ENCODE data around the gene TMPRSS7.
A peak's percentile ranks its signal among the peaks of the same experiment; 100 is the strongest.
"Not testable (repeated sequence)": the region's sequence is repeated elsewhere in the genome, so short reads cannot be mapped to it uniquely, and the experiment has no call there.

The TMPRSS7 gene

DNA sequence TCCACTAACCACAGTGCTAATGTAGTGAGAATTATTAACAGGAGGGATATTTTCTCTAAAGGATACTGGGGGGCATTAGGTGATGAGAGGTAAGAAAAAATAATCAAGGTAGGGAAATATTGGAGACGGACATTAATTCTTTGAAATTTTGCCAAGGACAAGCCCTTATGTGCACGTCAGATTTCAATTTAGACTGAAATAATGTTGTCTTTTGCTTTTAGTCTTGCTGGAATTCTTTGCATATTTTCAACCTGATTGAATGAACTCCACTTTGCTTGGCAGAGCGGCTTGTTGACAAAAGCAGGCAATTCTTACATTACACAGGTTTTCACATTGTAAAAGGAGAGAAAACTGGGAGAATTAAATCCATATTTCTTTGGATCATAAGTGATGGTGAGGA lies 26.6 kb downstream of the TMPRSS7 start:
- peak; percentile 68 for DNase-seq

DNA sequence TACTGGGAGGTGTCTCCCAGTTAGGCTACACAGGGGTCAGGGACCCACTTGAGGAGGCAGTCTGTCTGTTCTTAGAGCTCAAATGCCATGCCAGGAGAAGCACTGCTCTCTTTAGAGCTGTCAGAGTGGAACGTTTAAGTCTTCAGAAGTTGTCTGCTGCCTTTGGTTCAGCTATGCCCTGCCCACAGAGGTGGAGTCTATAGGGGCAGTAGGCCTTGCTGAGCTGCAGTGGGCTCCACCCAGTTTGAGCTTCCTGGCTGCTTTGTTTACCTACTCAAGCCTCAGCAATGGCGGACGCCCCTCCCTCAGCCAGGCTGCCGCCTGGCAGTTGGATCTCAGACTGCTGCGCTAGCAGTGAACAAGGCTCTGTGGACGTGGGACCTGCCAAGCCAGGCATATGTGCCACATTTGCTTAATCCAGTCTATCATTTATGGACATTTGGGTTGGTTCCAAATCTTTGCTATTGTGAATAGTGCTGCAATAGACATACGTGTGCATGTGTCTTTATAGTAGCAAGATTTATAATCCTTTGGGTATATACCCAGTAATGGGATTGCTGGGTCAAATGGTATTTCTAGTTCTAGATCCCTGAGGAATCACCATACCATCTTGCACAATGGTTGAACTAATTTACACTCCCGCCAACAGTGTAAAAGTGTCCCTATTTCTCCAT lies 38.0 kb downstream of the TMPRSS7 start:
- not testable (repeated sequence) for DNase-seq

DNA sequence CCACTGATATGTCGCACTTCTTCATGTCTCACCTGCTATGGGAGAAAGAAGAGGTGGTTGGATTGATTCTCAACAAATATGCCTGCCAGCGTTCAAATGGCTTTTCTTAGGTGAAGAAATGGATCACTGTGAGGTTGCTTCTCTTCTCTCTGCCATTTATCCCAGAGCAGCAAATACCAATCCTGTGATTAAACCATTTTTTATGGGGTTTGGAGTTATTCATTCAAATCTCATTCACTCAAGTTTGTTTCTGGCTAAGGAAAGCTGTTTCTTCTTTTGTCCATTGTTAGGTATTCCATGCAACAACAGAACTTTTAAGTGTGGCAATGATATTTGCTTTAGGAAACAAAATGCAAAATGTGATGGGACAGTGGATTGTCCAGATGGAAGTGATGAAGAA lies 39.5 kb downstream of the TMPRSS7 start:
- no peak for DNase-seq

DNA sequence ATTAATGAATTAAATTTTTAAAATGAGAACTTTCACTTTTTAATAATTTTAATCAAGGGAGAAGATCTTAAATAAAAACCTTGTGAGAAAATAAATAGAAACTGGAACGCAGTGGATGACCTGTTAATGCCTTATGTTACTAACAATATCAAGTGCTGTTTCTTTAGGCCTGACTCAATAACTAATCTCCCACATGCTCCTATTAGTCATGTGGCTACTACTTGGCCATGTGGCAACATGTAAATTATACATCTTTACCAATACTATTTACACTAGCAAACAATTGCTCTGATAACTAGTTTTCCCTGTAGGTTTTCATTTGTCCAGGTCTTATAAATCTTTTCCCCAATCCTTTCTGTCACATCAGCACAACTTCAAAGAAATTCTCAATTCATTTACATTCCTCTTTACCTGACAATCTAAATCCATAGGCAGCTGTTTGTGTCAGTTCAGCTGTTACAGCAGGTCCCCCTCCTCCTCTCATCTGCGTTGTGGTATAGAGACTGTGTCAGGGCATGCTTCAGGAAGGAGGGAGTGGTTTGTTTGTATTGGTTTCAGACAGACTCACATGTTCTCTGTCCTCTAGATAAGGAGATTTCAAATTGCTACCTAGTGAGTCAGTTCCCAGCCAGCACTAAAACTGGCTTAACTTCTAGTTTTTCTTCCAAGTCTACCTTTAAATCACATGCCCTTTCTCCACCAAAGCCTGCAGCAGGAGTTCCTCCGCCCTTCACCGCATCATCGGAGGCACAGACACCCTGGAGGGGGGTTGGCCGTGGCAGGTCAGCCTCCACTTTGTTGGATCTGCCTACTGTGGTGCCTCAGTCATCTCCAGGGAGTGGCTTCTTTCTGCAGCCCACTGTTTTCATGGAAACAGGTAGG lies 40.3 kb downstream of the TMPRSS7 start:
- DNase-seq = peak; percentile 50

DNA sequence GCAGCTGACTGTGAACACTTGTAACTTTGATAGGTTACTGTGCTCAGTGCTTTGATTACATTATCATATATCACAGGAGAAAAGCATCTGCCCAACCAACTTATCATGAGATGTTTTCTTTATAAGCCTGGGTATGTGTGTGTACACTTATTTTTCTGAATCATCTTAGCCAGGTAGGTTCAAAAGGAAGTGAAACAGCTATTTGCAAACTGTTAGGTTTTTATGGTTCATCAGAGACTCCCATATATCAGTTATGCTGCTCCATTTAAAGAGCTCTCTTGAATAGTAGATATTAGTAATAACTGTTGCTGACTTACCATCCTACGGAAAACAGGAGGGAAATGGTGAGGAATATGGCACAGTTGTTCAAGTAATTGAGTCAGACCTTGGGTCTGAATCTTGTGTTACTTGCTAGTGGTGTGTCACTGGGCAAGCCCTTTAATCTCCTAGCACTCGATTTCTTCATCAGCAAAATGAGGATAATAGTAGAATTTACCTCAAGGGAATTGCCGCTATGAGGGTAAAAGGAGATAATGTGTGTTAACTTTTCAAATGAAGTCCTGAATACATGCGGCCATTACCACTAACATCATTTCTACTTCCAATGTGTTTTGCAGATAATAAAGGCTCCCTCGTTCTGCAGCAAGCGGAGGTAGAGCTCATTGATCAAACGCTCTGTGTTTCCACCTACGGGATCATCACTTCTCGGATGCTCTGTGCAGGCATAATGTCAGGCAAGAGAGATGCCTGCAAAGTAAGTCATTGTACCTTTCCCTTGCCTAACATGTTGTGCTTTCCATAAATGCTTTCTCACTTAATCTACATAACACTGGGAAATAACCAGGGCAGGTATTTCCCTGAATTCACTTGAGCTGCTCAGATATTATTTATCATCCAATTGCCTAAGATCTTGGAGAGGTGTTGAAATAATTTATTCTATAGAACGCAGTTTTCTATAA lies 43.9 kb downstream of the TMPRSS7 start:
- no peak for DNase-seq

DNA sequence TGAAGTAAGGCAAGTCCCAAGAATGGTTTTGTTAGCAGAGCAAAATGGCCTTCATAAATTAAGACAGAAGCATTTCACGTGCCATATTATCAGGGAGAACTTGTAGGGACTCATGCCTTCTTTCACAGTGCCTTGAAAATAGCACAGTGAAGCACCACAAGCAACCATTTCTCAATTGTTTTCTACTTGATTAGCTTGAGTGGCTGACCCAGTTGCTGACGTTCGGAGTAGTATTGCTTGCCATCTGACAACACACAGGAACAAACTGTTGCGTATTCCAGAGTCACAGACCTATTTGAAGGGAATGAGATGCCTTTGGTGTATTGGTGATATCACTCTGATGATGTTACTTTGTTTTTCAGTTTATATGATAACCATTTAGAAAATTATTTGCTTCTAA lies 48.7 kb downstream of the TMPRSS7 start:
- no peak for DNase-seq

DNA sequence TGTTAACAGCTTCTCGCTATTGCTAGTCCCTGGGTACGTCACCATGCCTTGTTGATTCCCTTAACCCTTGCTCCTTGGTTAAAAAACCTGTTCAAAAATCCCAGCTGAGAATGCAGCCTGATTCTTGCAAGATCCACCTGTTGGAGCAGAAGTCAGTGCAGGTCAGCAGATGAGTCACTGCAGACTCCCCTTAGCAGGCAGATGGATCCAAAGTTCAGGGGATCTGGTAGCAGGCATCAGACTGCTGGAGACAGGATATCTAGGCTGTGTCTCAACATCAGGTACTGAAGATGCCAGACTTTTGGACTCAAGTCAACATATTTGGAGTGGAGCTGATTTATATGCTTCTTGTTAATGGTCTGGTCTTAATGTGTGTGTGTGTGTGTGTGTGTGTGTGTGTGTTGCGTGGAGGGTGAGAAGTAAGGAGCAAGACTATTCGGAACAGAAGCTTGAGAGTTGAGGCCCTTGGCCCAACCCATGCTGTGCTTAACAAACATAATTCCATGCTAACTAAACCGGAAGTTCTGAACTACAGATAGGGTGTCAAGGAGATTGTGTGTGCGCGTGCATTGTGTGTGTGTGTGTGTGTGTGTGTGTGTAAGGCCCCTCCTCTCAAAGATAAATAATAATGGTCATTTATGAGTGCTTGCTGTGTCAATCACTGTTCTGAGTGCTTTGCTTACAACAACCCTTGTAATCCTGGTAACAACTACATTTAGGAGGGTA lies 50.6 kb downstream of the TMPRSS7 start:
- DNase-seq = no peak

DNA sequence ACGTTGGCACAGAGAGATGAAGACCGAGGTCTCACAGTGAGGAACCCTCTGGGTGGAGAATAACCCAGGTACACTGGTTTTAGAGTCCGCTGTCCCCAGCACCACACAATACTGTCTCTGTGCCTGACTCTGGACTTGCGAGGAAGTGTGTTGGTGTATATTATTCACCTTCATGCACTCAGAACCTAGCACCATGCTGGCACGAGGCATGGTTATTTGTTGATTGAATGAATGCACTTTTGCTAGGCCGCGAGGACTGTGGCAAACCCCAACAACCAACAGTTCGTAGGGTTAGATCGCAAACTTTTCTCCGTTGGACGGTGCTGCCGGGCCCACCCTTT lies 51.2 kb downstream of the TMPRSS7 start:
- DNase-seq = no peak

DNA sequence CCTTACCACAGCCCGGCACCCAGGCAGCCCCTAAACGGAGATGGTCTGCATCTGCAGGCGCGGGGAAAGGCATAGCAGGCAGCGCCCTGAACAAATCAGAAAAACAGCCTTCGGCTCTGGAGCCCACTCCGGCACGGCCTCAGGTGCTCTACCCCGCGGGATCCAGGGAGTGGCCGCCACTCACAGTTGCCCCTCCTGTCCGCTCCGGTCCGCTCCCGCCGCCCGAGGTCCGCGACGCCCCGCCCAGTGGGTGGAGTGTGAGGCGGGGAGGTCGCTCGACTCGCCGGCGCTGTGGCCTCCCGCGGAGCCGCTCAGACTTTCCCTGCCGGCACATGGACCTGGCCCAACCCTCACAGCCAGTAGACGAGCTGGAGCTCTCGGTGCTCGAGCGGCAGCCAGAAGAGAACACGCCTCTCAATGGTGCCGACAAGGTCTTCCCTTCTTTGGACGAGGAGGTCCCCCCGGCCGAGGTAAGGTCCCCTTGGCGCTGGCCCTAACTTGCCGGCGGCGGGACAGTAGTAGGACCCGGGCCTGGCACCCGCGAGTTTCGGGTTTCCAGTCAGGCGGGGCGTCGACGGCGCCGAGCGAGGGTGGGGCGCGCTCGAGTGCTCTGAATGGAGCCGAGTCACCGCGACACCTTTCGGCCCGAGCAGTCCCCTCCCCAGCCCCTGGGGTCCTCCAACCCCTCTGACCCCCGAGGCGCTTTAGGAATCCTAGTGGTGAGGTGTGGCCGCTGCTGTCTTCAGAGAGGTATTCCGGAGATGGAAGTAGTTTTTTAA lies 51.7 kb downstream of the TMPRSS7 start, which contains the start of gene C3orf52:
Gene C3orf52, plus strand, starts transcription at position 314 of the 779 bp plus-strand sequence. Its CDS starts 19 bp downstream, at position 333.
- peak; percentile 79 for DNase-seq

DNA sequence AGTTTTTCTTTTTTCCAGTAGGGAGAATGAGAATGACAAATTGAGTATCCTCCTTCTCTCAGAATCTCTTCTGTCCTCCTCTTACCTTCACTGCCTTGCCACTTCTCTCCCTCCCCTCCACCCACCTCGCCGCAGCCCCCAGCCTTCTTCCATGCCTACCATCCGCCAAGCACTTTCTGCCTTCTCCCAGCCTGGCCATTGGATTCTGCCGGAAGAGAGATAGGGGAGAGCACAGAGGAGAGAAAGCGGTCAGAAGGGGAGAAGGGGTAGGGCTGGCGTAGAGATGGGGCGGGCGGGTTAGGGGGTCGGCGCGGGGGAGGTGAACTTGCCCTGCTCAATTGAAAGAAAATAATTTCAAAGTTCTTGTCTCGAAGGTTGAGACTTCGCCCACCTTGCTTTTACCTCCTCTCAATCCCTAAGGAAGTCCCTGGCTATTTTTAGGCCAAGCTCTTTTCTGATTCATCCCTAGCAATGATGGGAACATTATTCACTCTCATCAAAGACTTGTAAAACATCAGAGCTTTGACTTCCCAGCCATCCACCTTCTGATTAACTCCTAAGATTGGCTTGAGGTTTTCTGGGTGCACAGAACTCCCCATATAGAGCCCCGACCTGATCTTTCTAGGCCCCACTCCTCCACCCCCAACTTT lies 52.5 kb downstream of the TMPRSS7 start:
- peak; percentile 21 for DNase-seq

DNA sequence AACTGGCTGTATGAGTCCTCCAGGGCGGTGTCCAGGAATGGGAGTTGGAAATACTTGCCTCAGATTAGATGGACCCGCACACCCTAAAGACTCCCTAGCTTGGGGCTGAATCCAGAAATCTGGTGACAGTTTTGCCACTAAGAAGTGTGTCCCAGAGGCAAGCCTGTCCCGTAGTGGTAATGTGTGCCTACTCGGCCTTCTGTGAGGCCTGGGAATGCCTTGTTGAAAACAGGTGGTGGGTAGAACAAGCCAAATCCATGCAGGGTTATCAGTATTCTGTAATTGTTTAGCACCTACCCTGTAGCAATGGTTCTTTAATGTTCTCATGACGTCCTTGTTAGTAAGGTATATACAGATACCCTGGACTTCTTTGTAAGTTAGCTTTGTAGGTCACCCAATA lies 53.2 kb downstream of the TMPRSS7 start:
- DNase-seq = no peak

DNA sequence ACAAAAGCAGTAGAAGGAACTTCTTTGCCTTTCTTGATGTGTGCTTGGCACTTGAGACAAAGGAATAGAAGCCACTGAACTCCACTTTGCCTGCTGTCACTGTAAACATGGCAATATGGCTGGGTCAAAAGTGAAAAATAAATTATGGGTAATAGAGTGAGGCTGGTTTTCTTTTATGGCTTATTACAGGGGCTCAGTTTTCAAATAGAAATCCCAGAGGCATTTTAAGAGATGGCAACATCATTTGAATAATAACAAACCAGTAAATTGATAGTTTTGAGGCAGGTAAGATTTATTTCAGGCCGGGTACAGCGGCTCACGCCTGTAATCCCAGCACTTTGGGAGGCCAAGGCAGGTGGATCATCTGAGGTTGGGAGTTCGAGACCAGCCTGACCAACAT lies 54.4 kb downstream of the TMPRSS7 start:
- no peak for DNase-seq

DNA sequence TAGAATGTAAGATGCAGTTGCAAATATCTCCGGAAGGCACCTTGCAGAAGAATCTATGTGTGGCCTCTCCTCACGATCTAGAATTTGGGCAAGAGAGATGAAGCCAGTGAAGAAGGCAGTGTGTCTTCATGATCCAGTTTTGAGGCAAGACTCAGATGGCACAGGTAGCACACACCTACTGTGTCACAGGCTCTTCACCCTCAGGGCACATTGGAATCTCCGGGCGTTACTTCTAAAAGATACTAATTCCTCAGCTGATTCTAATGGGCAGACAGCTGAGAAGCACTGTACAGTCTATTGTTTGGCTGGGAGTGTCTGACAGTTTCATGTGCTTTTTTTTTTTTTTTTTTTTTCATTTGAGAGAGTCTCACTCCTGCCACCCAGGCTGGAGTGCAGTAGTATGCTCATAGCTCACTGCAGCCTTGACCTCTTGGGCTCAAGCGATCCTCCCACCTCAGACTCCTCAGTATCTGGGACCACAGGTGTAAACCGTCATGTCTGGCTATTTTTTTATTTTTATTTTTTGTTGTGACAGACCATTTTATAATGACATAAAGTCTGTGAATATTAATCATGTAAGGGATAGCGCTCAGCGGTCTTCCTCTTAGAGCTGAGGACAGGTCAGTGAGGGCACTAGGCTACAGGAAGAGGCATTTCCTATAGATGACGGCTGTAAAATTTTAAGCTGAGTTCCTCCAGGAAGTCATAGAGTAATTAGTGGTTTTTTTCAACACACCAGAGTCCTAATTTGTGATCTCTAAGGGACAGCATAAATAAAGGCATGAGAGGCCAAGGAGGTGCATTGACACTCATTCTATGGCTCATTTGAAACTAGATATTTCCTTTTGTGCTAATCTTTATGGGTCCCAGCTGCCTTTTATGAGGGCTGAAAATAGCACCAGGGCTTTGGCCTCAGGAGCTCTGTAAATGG lies 55.7 kb downstream of the TMPRSS7 start:
- no peak for DNase-seq

DNA sequence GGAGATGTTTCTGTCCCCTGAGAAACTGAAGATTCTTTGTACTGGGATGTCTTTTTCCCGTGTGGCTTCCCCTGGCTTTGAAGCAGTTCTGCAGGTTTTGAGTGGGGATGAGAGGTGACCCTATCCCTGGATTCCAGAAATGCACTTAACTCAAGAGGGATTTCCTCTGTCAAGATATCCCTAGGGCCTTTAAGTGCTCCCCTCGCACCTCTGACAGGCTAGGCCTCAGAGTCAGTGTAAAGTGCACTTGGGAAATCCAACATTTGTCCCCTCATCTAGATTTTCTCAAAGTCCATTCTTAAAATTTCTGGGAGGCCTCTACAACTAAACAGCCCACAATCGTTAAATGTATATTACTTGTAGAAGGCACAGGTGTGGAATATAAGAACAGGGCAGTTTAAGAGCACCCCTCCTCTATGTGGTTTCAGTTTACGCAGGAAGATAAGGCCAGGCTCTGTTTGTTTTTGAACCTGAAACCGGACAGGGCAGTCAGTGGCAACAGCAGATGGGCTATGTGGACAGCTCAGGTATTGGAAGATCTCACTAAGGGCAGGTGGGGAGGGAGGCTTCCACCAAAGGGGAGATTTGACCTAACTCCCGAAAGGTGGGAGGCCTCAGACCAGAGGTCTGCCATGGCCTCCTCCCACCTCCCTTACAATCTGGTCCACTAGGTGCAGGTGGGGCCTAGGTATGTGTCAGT lies 56.5 kb downstream of the TMPRSS7 start:
- DNase-seq = no peak

DNA sequence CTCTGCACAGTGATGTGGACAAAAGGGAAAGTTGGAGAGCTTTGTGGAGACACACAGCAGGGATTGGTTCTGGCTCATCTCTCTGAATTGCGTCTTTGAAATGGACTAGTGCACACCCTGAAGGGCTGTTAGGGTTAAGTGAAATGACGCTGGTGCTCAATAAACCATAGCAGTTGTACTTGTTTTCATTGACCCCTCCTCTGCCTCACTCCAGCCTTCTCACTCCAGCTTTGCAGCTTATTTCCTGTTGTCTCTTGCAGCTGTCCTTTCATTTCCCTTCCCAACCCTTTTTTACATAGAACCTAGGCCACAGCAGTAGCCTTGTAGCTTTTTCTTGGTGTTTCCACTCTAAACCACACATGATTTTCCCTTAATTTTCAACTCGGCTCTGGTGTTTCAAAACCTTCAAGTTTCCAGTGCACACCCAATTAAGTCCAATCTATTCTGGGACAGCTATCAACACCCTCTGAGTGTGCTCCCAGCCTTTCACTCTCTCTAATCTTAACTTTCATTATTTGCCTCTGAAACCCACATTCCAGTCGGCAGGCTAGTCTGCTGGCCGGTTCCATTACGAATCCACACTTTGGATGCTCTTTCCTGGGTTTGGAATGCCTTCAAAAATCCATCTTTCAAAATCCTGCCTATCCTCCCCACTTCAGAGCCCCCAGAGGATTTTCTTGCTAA lies 58.1 kb downstream of the TMPRSS7 start:
- peak; percentile 54 for DNase-seq

DNA sequence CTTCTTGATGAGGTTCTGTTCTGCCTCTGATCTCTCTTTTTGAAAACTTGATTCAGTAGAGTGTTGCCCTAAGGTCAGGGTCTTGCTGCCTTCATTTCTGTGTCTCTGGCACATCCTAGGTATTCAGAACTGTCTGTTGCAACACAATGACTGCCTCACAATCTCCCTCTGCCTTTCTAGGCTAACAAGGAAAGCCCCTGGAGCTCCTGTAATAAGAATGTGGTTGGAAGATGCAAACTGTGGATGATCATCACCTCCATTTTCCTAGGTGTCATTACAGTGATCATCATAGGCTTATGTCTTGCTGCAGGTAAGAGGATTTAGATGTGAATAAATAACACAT lies 58.6 kb downstream of the TMPRSS7 start:
- DNase-seq = no peak

DNA sequence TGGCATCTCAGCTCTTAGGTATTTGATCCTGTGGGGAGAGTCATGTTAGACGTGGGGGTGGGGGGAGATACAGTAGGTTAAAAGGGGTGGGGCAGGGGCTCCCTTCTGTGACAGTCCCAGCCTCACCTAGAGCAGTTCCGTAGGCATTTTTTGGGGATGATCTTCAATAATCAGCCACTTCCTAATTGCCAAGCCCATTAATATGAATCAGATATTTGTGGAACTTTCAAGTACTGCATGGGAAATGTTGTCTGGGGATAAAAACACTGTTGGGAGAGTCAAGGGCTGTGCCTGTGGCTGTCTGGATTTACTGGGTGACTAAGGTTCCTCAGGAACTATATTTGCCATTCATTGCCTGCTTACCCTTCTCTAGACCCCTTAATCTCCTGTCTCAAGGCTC lies 61.2 kb downstream of the TMPRSS7 start:
- no peak for DNase-seq

DNA sequence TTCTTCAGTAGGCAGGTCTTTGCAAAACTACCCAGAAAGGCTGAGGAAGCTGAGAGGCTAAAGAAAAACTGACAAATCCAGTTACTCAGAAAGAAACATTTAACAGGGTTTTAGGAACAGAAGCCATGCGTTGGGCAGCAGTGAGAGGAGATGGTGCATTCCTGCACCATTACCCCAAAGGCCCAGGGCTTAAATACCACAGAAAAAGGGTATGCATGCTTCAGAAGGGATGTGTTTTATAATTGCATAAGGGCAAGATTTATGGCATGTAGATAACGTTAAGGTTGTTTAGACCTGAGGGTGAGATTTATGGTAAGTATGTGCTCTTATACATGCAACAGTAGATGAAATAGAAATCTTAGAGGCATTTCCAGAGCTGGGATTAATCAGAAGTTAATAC lies 61.6 kb downstream of the TMPRSS7 start:
- DNase-seq = peak; percentile 24

DNA sequence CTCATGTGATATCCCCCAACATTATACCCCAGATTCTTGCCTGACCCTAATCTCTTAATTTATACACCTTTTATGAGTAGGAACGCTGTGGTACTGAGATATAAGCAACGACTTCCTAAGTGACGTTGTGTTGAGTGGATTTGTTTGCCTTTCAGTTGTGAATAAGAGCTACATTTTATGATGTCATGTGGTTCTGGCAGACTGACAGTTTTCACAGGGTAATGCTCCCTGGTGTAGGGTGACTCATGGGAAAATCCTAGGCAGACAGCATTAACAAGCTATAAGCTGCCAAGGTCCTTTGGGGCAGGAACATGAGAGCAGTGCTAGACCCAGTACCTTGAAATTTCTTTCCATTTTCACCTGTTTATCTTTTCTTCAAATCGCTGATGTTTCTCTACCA lies 62.8 kb downstream of the TMPRSS7 start:
- DNase-seq = peak; percentile 99

Measured in fibroblast of skin of scalp (primary cell).